ENCODE data around the gene PRSS8.
A peak's percentile ranks its signal among the peaks of the same experiment; 100 is the strongest.
"Not testable (repeated sequence)": the region's sequence is repeated elsewhere in the genome, so short reads cannot be mapped to it uniquely, and the experiment has no call there.

The PRSS8 gene

GRCh38 chr16:31109622-31110021 is 25.9 kb downstream of the PRSS8 start:
- peak overlapping the region; percentile 79 for H3K27ac Mint-ChIP-seq
- H3K4me3 Mint-ChIP-seq = peak overlapping the region; percentile 84
- H3K4me1 Mint-ChIP-seq (ENCODE audit: low read depth) = peaks cover 21% of the 10 kb centered on the region
- no peaks in the 10 kb centered on the region for H3K27me3 Mint-ChIP-seq (ENCODE audit: low read depth)
- H3K9me3 Mint-ChIP-seq = no peaks in the 10 kb centered on the region
- peaks cover 20% of the 10 kb centered on the region for H3K36me3 Mint-ChIP-seq (ENCODE audit: low read depth)
- no peak for DNase-seq (ENCODE audit: low spot score)

GRCh38 chr16:31108794-31109558 is 26.6 kb downstream of the PRSS8 start:
- DNase-seq (ENCODE audit: low spot score) = no peak
- peaks cover 20% of the 10 kb centered on the region for H3K36me3 Mint-ChIP-seq (ENCODE audit: low read depth)
- peak overlapping the region; percentile 84 for H3K4me3 Mint-ChIP-seq
- H3K27me3 Mint-ChIP-seq (ENCODE audit: low read depth) = no peaks in the 10 kb centered on the region
- H3K9me3 Mint-ChIP-seq = no peaks in the 10 kb centered on the region
- H3K27ac Mint-ChIP-seq = peak overlapping the region; percentile 62
- H3K4me1 Mint-ChIP-seq (ENCODE audit: low read depth) = peaks cover 21% of the 10 kb centered on the region

- H3K4me1 Mint-ChIP-seq (ENCODE audit: low read depth) = peaks cover 18% of the 10 kb centered on the region
- peak within 1 kb of the TSS; percentile 80 for H3K27ac Mint-ChIP-seq
- no peaks in the 10 kb centered on the region for H3K9me3 Mint-ChIP-seq
- peak; percentile 80 for DNase-seq (ENCODE audit: low spot score)
- no peaks in the 10 kb centered on the region for H3K27me3 Mint-ChIP-seq (ENCODE audit: low read depth)
- H3K4me3 Mint-ChIP-seq = peak within 1 kb of the TSS; percentile 84
- peaks cover 20% of the 10 kb centered on the region for H3K36me3 Mint-ChIP-seq (ENCODE audit: low read depth)
Observed at GRCh38 chr16:31108035-31108793, 27.3 kb downstream of the PRSS8 start, which contains the start of gene BCKDK. BCKDK (plus strand) TSS chr16:31108386; CDS start chr16:31109224, 838 bp downstream.

- DNase-seq (ENCODE audit: low spot score) = peak; percentile 61
- H3K27me3 Mint-ChIP-seq (ENCODE audit: low read depth) = no peaks in the 10 kb centered on the region
- peaks cover 20% of the 10 kb centered on the region for H3K36me3 Mint-ChIP-seq (ENCODE audit: low read depth)
- H3K9me3 Mint-ChIP-seq = no peaks in the 10 kb centered on the region
- H3K27ac Mint-ChIP-seq = peak overlapping the region; percentile 80
- peaks cover 18% of the 10 kb centered on the region for H3K4me1 Mint-ChIP-seq (ENCODE audit: low read depth)
- H3K4me3 Mint-ChIP-seq = peak overlapping the region; percentile 84
Observed at GRCh38 chr16:31107465-31107867, 28.1 kb downstream of the PRSS8 start.

GRCh38 chr16:31106509-31107464 is 28.7 kb downstream of the PRSS8 start:
- H3K4me3 Mint-ChIP-seq = peak overlapping the region; percentile 84
- H3K27me3 Mint-ChIP-seq (ENCODE audit: low read depth) = no peaks in the 10 kb centered on the region
- H3K4me1 Mint-ChIP-seq (ENCODE audit: low read depth) = peaks cover 18% of the 10 kb centered on the region
- DNase-seq (ENCODE audit: low spot score) = no peak
- H3K36me3 Mint-ChIP-seq (ENCODE audit: low read depth) = peaks cover 17% of the 10 kb centered on the region
- no peaks in the 10 kb centered on the region for H3K9me3 Mint-ChIP-seq
- peak overlapping the region; percentile 80 for H3K27ac Mint-ChIP-seq

GRCh38 chr16:31105677-31106213 is 29.8 kb downstream of the PRSS8 start:
- peak overlapping the region; percentile 79 for H3K27ac Mint-ChIP-seq
- H3K9me3 Mint-ChIP-seq = no peaks in the 10 kb centered on the region
- DNase-seq (ENCODE audit: low spot score) = peak; percentile 76
- H3K36me3 Mint-ChIP-seq (ENCODE audit: low read depth) = peaks cover 11% of the 10 kb centered on the region
- peaks cover 18% of the 10 kb centered on the region for H3K4me1 Mint-ChIP-seq (ENCODE audit: low read depth)
- H3K4me3 Mint-ChIP-seq = no peak overlapping the region
- no peaks in the 10 kb centered on the region for H3K27me3 Mint-ChIP-seq (ENCODE audit: low read depth)

GRCh38 chr16:31100876-31101641 is 34.5 kb downstream of the PRSS8 start:
- not testable (repeated sequence) for H3K4me3 Mint-ChIP-seq; H3K9me3 Mint-ChIP-seq; H3K4me1 Mint-ChIP-seq (ENCODE audit: low read depth); H3K36me3 Mint-ChIP-seq (ENCODE audit: low read depth); DNase-seq (ENCODE audit: low spot score); H3K27ac Mint-ChIP-seq; H3K27me3 Mint-ChIP-seq (ENCODE audit: low read depth)

- DNase-seq (ENCODE audit: low spot score) = no peak
- Mint-ChIP-seq H3K4me3 (no peak overlapping the region), H3K27me3 (ENCODE audit: low read depth) (peaks cover 4% of the 10 kb centered on the region), H3K4me1 (ENCODE audit: low read depth) (peaks cover 6% of the 10 kb centered on the region), H3K27ac (no peak overlapping the region), H3K36me3 (ENCODE audit: low read depth) (no peaks in the 10 kb centered on the region), H3K9me3 (no peaks in the 10 kb centered on the region)
Observed at GRCh38 chr16:31099860-31100638, 35.5 kb downstream of the PRSS8 start.

- Mint-ChIP-seq H3K27ac (peak within 1 kb of the TSS; percentile 86), H3K9me3 (no peaks in the 10 kb centered on the region), H3K36me3 (ENCODE audit: low read depth) (peaks cover 10% of the 10 kb centered on the region), H3K4me1 (ENCODE audit: low read depth) (peaks cover 13% of the 10 kb centered on the region), H3K27me3 (ENCODE audit: low read depth) (no peaks in the 10 kb centered on the region), H3K4me3 (peak within 1 kb of the TSS; percentile 91)
- peak; percentile 91 for DNase-seq (ENCODE audit: low spot score)
Observed at GRCh38 chr16:31094424-31095120, 41.0 kb downstream of the PRSS8 start, which contains the start of gene VKORC1. VKORC1 (minus strand) TSS chr16:31094797; CDS start chr16:31094729, 68 bp downstream.

- DNase-seq (ENCODE audit: low spot score) = no peak
- Mint-ChIP-seq H3K4me1 (ENCODE audit: low read depth) (peaks cover 13% of the 10 kb centered on the region), H3K36me3 (ENCODE audit: low read depth) (peaks cover 12% of the 10 kb centered on the region), H3K27me3 (ENCODE audit: low read depth) (no peaks in the 10 kb centered on the region), H3K9me3 (no peaks in the 10 kb centered on the region), H3K27ac (peak overlapping the region; percentile 86), H3K4me3 (peak overlapping the region; percentile 91)
Observed at GRCh38 chr16:31094088-31094423, 41.5 kb downstream of the PRSS8 start.

GRCh38 chr16:31093132-31093703 is 42.3 kb downstream of the PRSS8 start:
- Mint-ChIP-seq H3K27me3 (ENCODE audit: low read depth) (no peaks in the 10 kb centered on the region), H3K4me3 (peak overlapping the region; percentile 91), H3K36me3 (ENCODE audit: low read depth) (peaks cover 12% of the 10 kb centered on the region), H3K9me3 (no peaks in the 10 kb centered on the region), H3K4me1 (ENCODE audit: low read depth) (peaks cover 13% of the 10 kb centered on the region), H3K27ac (peak overlapping the region; percentile 8)
- DNase-seq (ENCODE audit: low spot score) = no peak

All from T-helper 2 cell treated with Interferon-gamma antibody and Interleukin-4, amounts not matched to agents 5 μg/mL and 100 μg/mL, for 36 hours (primary cell).